Liver (tissue), 3 donors: ENCODE data around the gene KRT81.

Source experiments
- CTCF ChIP-seq: fragments of 150-350 bp; IDR thresholded peaks from 2 replicates; pipeline ENCODE4 v1.5.1; 2017; ENCODE audit warnings: improper control_type of control experiment, low read depth, low read length; ENCODE audit not compliant: missing input control
- GABPA ChIP-seq, 2 donors: IDR thresholded peaks in 1 of 2; conservative IDR thresholded peaks in 1 of 2; 2 replicates each; pipeline ENCODE4 v1.6.1; 2016; ENCODE audit warnings: antibody characterized with exemption in 2 of 2, mild to moderate bottlenecking in 1 of 2, moderate library complexity in 1 of 2
- JUND ChIP-seq, 2 donors: IDR thresholded peaks; 2 replicates each; pipeline ENCODE4 v1.6.1; 2016; ENCODE audit warnings: antibody characterized with exemption in 2 of 2
- RXRA ChIP-seq, 2 donors: IDR thresholded peaks; 2 replicates each; pipeline ENCODE4 v1.6.1; 2017 to 2018; ENCODE audit warnings: antibody characterized with exemption in 2 of 2, mild to moderate bottlenecking in 1 of 2
- donor health status: healthy.
- donor health status: healthy.

- TF ChIP-seq JUND (IDR thresholded peaks at IDR 0.05): no peak
- TF ChIP-seq GABPA (IDR thresholded peaks at IDR 0.05 in 1 of 2, conservative IDR thresholded peaks at IDR 0.05 in 1 of 2): no peak
- no peak for TF ChIP-seq CTCF
- TF ChIP-seq RXRA (IDR thresholded peaks at IDR 0.05): no peak
Measured at GRCh38 chr12:52324153-52324444, 32.8 kb upstream of the KRT81 start.
